ENCODE measurements around the gene PMPCA. TPM values are rescaled to one million over a fixed set of nuclear protein-coding genes. Genes with fewer than 3 reads are reported as not detected.
A peak's percentile ranks its signal among the peaks of the same experiment; 100 is the strongest.
"Not testable (repeated sequence)": the region's sequence is repeated elsewhere in the genome, so short reads cannot be mapped to it uniquely, and the experiment has no call there.

The PMPCA gene
- total RNA-seq, 1 experiment from 2014 or later: 147 TPM

DNA sequence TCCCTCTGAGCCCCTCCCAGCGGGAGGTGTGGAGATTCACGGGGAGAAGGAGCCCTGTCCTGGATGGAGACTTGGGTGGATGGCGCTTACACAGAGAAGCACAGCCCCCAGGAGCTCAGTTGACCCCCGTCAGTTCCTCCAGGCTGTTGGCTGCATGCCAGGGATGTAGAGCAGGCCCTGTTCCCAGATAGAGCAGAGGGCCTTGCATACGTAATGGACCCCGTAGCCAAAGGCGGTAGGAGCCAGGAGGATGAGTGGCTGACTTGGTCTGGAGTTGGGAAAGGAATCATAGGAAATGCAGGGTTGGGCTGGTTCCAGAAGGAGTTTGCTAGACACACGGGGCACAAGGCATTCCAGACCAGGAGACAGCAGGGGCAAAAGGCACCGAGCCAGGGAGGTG, 2.5 kb downstream of the PMPCA start:
- no peak for DNase-seq (ENCODE audit: low spot score)

DNA sequence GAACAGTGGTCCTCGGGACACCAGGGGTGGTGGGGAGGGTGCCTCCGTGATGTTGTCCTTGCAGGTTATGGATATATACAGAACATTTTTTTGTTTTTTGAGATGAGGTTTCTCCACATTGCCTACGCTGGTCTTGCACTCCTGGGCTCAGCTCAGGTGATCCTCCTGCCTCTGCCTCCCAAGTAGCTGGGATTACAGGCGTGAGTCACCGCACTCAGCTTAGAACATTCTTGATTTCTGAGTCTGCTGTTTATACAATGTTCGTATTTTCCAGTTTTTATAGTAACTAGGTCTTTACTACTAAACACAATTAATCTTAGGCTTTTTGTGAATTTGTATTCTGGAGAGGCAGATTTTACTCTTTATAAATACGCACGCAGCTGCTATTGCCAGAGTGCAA, 6.0 kb downstream of the PMPCA start:
- DNase-seq (ENCODE audit: low spot score): no peak

DNA sequence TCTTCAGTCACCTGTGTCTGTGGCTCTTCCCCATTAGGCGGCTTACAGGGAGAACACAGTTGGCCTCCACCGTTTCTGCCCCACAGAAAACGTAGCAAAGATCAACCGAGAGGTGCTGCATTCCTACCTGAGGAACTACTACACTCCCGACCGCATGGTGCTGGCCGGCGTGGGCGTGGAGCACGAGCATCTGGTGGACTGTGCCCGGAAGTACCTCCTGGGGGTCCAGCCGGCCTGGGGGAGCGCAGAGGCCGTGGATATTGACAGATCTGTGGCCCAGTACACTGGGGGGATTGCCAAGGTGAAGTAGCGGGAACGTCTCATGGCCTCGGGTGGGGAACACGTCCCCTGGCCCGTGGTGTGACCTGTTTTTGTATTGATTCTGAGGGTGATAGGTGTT, 6.5 kb downstream of the PMPCA start:
- no peak for DNase-seq (ENCODE audit: low spot score)

DNA sequence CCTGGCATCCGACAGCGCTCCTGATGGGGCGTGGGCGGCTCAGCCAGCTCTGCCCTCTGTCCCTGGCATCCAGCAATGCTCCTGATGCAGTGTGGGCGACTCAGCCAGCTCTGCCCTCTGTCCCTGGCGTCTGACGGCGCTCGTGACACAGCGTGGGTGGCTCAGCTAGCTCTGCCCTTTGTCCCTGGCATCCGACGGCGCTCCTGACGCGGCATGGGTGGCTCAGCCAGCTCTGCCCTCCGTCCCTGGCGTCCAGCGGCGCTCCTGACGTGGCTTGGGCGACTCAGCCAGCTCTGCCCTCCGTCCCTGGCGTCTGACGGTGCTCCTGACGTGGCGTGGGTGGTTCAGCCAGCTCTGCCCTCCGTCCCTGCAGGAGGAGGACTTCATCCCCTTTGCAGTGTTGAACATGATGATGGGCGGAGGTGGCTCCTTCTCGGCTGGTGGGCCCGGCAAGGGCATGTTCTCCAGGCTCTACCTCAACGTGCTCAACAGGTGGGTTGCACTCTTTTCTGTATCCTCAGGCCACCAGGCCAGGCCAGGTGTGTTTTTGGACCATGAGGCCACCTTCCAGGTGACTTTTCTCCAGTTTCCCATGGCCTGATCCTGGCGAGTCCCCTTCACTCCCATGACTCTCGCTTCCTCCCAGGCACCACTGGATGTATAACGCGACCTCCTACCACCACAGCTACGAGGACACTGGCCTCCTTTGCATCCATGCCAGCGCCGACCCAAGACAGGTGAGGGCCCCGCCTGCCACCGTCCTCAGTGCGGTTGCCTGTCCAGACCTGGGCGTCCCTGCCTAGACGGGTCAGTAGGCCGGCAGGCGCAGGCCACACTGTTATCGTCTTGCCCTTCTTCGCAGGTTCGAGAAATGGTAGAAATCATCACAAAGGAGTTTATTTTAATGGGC, 8.0 kb downstream of the PMPCA start:
- DNase-seq (ENCODE audit: low spot score): peak; percentile 94

DNA sequence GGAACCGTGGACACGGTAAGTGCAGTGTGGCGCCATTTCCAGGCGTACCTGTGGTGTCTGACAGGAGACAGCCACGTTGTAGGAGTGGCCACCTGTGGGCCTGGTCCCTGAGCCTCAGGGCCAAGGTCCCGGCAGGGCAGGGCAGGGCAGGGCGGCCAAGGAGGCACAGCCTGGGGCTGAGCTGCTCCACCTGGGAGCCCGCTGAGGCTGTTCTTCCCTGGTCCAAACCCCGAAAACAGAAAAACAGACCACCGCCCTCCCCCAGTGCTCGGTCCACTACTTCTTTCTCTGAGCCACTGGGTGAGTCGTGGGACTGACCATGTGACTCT, 8.6 kb downstream of the PMPCA start:
- DNase-seq (ENCODE audit: low spot score): no peak

DNA sequence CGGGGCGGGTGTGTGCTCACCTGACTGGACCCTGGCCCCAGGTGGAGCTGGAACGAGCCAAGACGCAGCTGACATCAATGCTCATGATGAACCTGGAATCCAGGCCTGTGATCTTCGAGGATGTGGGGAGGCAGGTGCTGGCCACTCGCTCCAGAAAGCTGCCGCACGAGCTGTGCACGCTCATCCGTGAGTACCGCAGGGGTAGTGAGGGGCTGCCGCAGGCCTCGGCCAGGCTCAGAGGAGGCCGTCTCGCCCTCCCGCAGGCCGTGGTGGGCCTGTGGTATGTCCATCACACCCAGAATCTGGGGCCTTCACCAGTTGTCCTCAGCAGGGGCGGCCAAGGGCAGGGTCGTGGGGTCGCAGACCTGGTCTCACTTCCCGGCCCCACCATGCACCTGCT, 11.3 kb downstream of the PMPCA start:
- no peak for DNase-seq (ENCODE audit: low spot score)

DNA sequence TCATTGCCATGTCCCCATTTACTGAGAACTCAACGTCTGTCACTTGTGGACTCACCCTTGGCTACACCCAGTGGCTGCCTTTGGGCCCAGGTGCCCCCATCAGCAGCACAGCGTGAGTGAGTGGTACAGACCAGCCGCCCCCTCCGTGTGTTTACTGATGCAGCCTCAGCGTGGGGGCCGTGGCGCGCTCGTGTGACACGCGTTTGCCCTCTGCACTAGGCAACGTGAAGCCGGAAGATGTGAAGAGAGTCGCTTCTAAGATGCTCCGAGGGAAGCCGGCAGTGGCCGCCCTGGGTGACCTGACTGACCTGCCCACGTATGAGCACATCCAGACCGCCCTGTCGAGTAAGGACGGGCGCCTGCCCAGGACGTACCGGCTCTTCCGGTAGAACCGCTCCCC, 12.4 kb downstream of the PMPCA start:
- DNase-seq (ENCODE audit: low spot score): no peak

DNA sequence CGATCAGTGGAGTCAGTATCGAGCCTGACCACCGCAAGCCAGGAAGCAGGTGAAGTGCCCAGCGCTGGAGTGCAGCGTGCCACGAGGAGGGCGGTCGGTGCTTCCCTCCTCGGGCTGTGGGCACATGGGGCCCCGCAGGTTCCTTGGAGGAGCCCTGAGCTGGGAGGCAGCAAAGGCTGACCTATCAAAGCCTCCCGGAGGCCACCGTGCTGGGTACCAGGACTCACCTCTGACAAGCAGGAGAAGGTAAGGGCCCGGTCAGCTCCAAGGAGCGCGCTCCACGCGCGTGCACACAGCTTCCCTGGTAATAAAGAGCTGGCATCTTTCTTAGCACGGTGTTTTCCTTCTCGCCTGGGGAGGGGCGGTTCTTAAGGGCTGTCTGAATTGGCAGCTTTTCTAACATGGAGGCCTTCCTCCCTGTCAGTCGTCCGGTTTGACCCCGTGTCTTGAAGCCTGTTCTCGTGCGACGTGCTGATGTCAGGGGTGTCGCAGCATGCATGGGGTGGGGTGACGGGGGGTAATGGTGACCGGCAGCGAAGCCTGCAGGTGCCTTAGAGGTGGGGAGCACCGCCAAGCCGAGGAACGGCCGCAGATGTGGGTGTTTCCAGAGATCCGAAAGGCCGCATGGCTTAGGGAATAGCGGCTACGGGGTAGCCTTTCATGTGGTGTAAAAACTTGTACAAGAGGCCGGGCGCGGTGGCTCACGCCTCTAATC, 13.1 kb downstream of the PMPCA start:
- DNase-seq (ENCODE audit: low spot score): no peak

DNA sequence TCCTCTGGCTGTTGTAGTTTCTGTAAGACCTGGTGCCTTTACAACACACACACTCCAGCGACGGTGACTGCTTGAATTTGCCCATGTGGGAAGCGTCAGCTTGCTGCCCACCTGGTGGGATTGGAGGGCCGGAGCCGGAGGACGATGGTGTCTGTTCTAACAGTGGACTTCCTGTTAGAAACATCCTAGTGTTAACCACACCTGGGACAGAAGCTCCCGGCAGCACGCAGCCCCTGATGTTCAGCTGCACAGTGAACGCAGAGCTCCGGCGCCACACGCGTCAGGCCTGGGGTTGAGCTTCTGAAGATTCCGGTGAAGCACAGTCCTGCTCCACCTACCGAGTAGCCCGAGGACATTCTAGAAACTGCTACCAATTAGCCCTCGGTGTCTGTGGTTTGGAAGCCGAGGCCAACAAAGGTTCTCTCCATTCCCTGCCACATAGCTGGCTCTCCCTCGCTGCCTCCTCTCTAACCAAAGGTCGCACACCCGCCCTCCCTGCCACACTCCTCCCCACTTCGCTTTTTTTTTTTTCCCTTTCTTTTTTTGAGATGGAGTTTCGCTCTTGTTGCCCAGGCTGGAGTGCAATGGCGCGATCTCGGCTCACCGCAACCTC, 14.4 kb downstream of the PMPCA start:
- no peak for DNase-seq (ENCODE audit: low spot score)

DNA sequence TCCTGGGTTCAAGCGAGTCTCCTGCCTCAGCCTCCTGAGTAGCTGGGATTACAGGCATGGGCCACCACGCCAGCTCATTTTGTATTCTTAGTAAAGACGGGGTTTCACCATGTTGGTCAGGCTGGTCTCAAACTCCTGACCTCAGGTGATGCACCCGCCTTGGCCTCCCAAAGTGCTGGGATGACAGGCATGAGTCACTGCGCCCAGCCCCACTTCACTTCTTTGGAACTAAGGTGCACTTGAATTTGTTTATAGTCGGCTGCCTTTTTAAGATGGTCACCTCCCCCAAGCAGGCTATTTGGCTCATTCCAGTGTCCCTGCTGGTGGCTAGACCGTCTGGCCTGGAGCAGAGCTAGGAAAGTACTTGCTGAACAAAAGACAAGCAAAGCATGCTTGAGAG, 14.9 kb downstream of the PMPCA start:
- not testable (repeated sequence) for DNase-seq (ENCODE audit: low spot score)

DNA sequence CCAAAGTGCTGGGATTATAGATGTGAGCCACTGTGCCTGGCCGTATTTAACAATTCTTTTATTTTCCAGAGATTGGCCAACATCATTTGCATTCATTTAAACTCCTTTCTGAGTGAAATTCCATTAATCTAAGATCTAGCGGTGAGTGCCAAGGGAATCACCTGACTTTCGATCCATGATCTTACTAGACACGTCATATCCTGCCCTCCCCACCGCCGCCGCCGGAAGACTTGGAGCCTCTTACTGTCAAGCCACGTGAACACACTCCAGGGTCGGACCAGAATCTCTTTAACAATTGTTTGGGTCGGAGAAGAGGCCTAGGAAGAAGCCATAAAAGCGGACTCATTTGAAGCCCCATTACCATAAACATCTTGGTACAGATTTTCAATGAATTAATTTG, 16.3 kb downstream of the PMPCA start:
- DNase-seq (ENCODE audit: low spot score): no peak

DNA sequence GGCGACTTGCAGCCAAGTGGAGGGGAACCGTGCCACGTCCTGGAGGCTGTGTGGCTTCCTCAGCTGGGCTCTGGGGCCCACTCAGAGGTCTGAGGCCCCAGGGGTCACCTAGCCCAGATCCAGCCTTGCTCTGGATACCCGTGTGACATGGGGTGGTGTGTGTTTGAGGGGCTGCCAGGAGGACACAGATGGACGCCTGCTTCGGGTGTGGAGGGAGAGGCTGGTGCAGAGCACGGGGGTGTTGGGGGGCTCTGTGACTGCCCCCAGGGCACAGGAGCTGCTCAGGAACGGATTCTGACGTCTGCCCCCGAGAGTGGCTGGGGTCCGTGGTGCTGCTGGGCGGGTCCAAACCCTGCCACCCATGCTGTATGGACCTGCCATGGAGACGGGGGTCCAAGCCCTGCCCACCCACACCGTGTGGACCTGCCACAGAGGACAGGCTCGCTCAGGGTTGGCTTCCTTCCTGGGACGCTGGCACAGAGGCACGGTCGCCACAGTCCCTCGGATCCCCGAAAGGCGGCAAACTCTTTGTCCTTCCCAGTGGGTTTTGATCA, 18.7 kb downstream of the PMPCA start:
- no peak for DNase-seq (ENCODE audit: low spot score)

DNA sequence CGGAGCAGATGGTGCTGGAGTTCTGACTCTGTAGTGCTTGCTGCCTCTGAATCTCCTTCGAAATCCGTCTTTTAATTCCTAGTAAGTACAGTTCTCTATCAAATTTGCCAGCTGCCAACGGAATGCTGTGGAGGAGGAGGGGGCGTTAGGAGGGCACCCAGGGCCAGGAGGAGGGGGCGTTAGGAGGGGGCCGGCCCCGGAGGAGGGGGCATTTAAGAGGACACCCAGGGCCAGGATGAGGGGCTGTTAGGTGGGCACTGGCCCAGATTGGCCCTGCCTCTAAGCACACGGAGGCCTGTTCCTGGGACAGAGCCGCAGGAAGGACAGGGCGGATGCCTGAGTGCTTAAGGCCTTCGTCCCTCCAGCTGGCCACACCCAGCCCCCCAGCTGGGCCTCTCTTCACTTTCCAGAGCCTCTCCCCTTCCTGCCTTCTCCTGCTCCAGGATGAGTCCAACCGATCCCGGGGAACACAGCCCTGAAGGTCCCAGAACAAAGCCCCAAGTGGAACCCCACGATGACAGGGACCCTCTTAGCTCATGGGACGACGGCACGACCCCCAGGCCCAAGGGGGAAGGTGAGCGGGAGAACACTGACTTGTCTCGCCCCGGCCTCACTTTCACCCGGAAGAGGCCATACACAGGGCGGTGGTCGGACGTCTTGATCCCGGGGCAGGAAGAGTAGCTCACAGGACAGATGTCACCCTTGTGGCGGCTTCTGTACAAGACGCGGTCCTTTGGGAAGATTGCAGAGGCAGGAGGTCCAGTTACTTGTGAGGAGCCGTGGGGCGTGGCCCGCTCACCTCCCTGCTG, 19.4 kb downstream of the PMPCA start:
- no peak for DNase-seq (ENCODE audit: low spot score)

DNA sequence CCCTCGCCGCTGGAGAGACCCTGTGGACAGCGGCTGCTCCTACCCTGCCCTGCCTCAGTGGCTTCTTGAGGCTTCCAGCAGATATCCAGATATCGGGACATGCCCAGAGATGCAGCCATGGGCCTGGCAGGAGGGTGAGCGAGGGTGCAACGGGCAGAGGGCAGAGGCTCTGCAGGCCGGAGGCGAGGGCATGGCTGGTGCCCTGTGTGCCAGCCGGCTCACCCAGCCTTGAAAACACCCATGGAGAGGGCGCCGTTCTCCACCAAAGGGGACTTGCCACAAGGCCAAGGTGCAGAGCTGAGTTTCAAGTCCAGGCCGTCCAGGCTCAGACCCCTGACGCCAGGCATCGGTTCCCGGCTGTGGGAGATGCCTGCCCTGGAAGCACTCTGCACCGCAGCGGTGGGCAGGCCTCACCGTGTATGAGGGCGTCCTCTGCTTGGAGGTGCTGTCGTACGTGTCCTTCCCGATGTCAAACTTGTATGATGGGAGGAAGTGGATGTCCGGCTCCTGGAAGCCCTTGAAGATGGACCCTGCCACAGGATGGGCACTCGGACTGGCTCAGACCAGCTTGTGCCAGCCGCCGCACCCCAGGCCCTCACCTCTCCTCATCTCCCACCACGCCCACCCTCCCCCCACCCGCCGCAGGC, 20.3 kb downstream of the PMPCA start:
- no peak for DNase-seq (ENCODE audit: low spot score)

DNA sequence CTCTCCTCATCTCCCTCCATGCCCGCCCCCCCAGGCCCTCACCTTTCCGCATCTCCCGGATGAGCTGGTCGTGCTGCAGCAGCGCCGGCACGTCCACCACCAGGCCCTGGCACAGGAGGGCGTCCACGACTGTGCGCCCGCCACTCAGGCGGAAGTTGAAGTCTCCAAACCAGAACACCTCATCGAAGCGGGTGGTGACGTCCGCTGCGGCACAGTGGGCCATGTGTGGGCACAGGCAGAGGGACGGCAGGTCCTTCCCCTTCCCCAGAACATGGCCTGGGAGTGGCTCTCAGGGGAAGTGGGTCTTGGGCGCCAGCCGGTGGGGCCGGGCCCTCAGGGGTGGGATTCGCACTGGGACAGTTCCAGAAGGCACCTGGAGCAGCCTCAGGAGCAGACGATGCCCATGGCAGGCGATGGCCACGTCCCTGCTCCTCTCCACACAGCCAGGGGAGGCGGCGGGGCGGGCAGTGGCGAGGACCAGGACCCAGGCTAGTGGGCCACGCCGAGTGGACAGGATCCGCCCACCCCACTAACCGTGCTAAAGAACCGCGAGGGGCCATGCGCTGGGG, 21.4 kb downstream of the PMPCA start:
- DNase-seq (ENCODE audit: low spot score): no peak

DNA sequence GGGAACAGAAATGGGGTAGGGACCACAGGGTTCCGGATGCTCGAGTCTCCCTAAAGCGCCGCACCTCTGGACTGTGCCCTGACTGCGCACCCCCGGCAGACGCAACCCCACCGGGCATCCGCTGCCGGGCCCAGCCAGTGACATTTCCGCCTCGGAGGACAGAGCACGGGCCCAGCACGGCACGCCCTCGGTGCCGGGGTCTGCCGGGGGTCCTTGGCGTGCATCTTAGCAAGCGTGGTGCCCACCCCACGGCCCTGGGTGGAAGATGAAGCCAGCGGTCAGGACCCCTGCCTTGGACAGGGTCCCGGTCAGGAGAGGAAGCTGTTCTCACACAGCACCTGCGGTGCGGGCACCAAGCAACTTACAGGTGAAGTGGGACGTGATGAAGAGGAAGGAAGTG, 22.1 kb downstream of the PMPCA start:
- DNase-seq (ENCODE audit: low spot score): no peak

DNA sequence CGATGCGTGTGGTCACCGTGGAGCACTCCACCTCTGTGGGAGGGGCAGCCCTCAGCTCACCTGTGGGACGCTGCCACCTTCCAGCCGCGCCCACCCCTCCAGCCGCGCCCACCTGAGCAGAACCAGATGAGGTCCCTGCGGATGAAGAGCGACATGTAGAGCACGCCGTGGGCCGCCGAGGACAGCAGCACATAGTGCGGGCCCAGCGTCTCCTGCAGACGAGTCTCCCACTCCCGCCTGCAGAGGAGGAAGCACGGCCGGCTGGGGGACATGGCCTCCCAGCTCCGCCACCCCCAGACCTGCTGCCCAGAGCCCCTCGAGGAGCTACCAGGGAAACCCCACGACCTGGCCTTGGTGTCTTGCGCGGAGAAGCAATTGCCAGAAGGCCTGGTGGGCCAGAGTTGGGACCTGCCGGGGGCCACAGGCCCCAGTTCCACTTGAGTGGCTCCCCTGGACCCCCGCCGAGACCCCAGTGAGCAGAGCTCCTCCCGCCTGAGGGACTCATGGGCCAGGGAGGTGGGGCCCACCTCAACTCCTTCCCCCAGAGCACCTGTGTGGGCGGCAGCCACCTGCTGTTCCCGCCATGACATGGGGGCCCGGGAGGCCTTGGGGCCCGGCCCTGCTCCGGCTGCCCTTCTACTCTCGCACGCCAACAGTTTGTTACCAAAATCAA, 22.7 kb downstream of the PMPCA start:
- no peak for DNase-seq (ENCODE audit: low spot score)

DNA sequence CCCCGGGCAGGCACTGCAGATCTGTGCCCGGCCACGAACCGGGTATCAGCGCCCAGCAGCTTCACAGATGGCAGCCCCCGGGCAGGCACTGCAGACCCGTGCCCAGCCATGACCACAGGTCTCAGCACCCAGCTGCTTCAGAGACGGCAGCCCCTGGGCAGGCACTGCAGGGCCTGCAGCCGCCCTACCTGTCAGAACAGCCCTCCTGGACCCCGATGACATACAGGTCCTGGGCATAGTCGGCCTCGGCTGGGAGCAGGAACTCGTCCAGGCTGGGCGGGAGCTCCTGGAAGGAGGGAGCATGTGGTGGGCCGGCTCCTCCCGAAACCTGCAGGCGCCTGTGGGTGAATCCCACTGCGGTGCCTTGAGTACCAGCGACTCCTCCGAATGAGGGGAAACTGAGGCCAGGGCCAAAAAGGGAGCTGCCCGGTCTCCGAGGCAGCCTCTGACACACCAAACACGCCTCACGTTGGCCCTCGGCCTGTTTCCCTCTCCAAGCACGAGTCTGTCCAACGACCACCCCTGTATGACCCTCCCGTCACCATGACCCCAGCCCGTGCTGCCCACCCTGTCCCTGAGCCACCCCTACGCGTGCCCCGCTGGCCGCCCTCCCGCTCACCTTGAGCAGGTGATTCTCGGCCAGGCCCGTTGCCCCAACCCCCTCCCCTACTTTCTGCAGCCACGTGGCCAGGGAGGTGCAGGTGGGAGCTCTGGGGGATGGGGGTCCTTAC, 23.6 kb downstream of the PMPCA start:
- DNase-seq (ENCODE audit: low spot score): no peak

DNA sequence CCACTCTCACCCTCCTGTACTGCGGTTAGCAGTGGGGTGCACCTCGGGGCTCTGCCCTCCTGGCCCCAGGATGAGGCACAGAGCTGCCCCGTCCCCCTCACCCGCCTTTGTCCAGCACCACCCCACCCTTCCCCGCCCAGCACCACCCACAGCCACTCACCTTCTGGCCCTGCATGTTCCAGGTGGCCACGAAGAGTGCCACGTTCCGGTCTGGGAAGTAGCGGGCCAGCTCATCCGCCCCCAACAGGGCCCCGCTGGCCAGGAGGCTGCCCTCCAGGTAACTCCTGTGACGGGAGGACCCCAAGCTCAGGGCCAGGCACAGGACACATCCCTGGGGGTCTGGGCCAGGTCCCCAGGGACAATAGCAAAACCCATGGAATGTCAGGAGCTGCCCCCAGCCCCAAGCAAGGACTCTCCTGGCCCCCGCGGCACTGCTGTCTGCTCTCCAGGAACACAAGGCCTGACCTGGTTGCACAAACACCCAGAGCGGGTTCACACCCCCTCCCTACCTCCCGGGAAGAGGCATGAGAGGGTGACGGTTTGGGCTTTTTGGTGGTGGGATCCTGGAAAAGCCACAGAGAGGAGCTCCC, 24.2 kb downstream of the PMPCA start:
- no peak for DNase-seq (ENCODE audit: low spot score)
